K562 (cell line): Measurements from ENCODE around the gene SFXN3. TPM values are rescaled to one million over a fixed set of nuclear protein-coding genes. Genes with fewer than 3 reads are reported as not detected.

Source experiments
- ATAC-seq: fragments of 200-7000 bp; cut with Tn5 transposase; 3 replicates; pipeline ENCODE4 v1.9.1; 2020; ENCODE audit warnings: moderate library complexity
- BruUV-seq: library from RNA; stranded (reverse); fragments of 400-500 nt; replicated peaks from 2 replicates; lab custom pipeline; 2021; lab: Mats Ljungman, UMichigan
- CTCF ChIA-PET: fragments of 300-600 bp; formaldehyde crosslinking; extraction: SDS; loops from one replicate; lab custom pipeline; 2021; ENCODE audit warnings: low intra/inter-chr PET ratio; lab: Yijun Ruan, JAX
- POLR2A ChIA-PET: fragments of 300-600, 350-650 bp; sonication (Branson Sonifier 250); formaldehyde crosslinking; extraction: SDS; loops from one replicate; lab custom pipeline; 2021; ENCODE audit warnings: antibody characterized with exemption, inconsistent platforms; lab: Yijun Ruan, JAX
- DNase-seq, 4 experiments: peaks; one replicate each; pipeline versions ENCODE4 v3.0.0 to v3.0.0-alpha.2; 2011 to 2018; ENCODE audit warnings: low spot score in 3 of 4, mixed read lengths in 3 of 4; ENCODE audit errors: extremely low read depth in 1 of 4
- FAIRE-seq: peaks from 2 replicates; lab custom pipeline; 2011; peaks lifted over from hg19 to GRCh38; lab: Jason Lieb, UNC
- H2AFZ ChIP-seq: 2 replicates; pipeline ENCODE4 v1.6.0; 2011; ENCODE audit warnings: low read depth, low read length, control low read depth, inconsistent platforms
- H3K27ac ChIP-seq: fragments of 200-600 bp; 3 replicates; pipeline ENCODE4 v1.8.0; 2011; ENCODE audit warnings: low read depth, mild to moderate bottlenecking, control low read depth, inconsistent platforms, low read length, moderate library complexity, mixed read lengths; ENCODE audit errors: extremely low read depth
- H3K27me3 ChIP-seq, 2 experiments: fragments of 300-600 bp in 1 of 2; 2 replicates in 1 of 2; 3 replicates in 1 of 2; pipeline versions ENCODE4 v1.6.0 to v1.8.0; 2011; ENCODE audit warnings: inconsistent platforms in 2 of 2, low read length in 2 of 2, mild to moderate bottlenecking in 1 of 2, mixed read lengths in 1 of 2, moderate library complexity in 1 of 2; ENCODE audit not compliant: control insufficient read depth in 2 of 2, insufficient read depth in 2 of 2
- H3K36me3 ChIP-seq: fragments of 300-600 bp; 3 replicates; pipeline ENCODE4 v1.8.0; 2011; ENCODE audit warnings: mild to moderate bottlenecking, low read length, inconsistent platforms; ENCODE audit not compliant: control insufficient read depth, insufficient read depth
- H3K4me1 ChIP-seq, 2 experiments: fragments of 200-600 bp in 1 of 2; replicated peaks in 1 of 2; 2 replicates in 1 of 2; 3 replicates in 1 of 2; pipeline versions ENCODE4 v1.5.1 to v1.8.0; 2011; ENCODE audit warnings: inconsistent platforms in 2 of 2, low read length in 2 of 2, mild to moderate bottlenecking in 1 of 2, mixed read lengths in 1 of 2, moderate library complexity in 1 of 2; ENCODE audit not compliant: control insufficient read depth in 2 of 2, insufficient read depth in 2 of 2
- H3K4me2 ChIP-seq: 2 replicates; pipeline ENCODE4 v1.6.1; 2011; ENCODE audit warnings: low read length, control low read depth, inconsistent platforms, mixed read lengths; ENCODE audit not compliant: insufficient read depth
- H3K4me3 ChIP-seq: fragments of 200-600 bp; sonication (generic), shearing (Covaris generic); 2 replicates; pipeline ENCODE4 v1.5.1; 2016; ENCODE audit warnings: control low read depth, inconsistent platforms
- H3K79me2 ChIP-seq: fragments of 200-600 bp; 3 replicates; pipeline ENCODE4 v1.8.0; 2011; ENCODE audit warnings: low read length, inconsistent platforms; ENCODE audit not compliant: control insufficient read depth, insufficient read depth
- H3K9ac ChIP-seq, 2 experiments: 2 replicates each; pipeline versions ENCODE4 v1.6.0 to v1.6.1; 2011; ENCODE audit warnings: low read depth in 2 of 2, low read length in 2 of 2, control low read depth in 1 of 2, inconsistent platforms in 1 of 2, mild to moderate bottlenecking in 1 of 2, mixed read lengths in 1 of 2; ENCODE audit not compliant: insufficient read depth in 1 of 2
- H3K9me1 ChIP-seq: one replicate; pipeline ENCODE4 v1.6.0; 2011; ENCODE audit warnings: inconsistent platforms, mild to moderate bottlenecking, low read length, moderate library complexity; ENCODE audit not compliant: control insufficient read depth, insufficient read depth
- H3K9me3 ChIP-seq: replicated peaks from 2 replicates; pipeline ENCODE4 v1.5.1; 2011; ENCODE audit warnings: low read depth, low read length, inconsistent platforms; ENCODE audit not compliant: control insufficient read depth, insufficient read depth
- H4K20me1 ChIP-seq: replicated peaks from 2 replicates; pipeline ENCODE4 v1.6.1; 2011; ENCODE audit warnings: low read length, inconsistent platforms, mixed read lengths; ENCODE audit not compliant: control insufficient read depth, insufficient read depth
- ARID1B ChIP-seq: fragments of 450-650 bp; IDR thresholded peaks from 2 replicates; pipeline ENCODE4 v1.6.1; 2016; ENCODE audit warnings: antibody characterized with exemption, mild to moderate bottlenecking, inconsistent platforms
- ATF3 ChIP-seq, 2 experiments: fragments of 450-650 bp in 1 of 2; sonication (generic) in 1 of 2; formaldehyde crosslinking in 1 of 2; IDR thresholded peaks in 1 of 2; conservative IDR thresholded peaks in 1 of 2; 2 replicates each; pipeline versions ENCODE4 v1.6.1 to v1.8.1; 2016 to 2023; ENCODE audit warnings: mild to moderate bottlenecking in 2 of 2, moderate library complexity in 2 of 2, inconsistent platforms in 1 of 2, missing genetic modification reagents in 1 of 2
- XRCC4 ChIP-seq: IDR thresholded peaks from one replicate; pipeline ENCODE4 v1.6.1; 2011; ENCODE audit not compliant: insufficient read depth, insufficient read length; ENCODE audit errors: extremely low read depth
- WGBS: fragments of 100-300 bp; shearing (Covaris generic); methylation state at CpG from one replicate; pipeline ENCODE4 v1.1.6; 2016; ENCODE audit warnings: low coverage, mixed read lengths; ENCODE audit not compliant: insufficient coverage; ENCODE audit errors: missing lambda C conversion rate; 5-methylcytosine and 5-hydroxymethylcytosine counted together
- in situ Hi-C: fragments of 300-500 bp; cut with MboI; formaldehyde crosslinking; loops from 4 replicates; pipeline ENCODE4 v1.15.0; 2018; ENCODE audit warnings: inconsistent platforms, mixed read lengths
- intact Hi-C: fragments of 100-400 bp; cut with micrococcal nuclease; formaldehyde crosslinking; loops from 2 replicates; pipeline ENCODE4 v1.14.2; 2022
- polyA plus RNA-seq, 8 experiments: library from polyadenylated mRNA; depleted of rRNA in 4 of 8; stranded (reverse) in 5 of 8; unstranded in 3 of 8; fragments of >200 nt; fragmentation: Nextera tagmentation in 2 of 8; fragmentation: Illumina TruSeq in 1 of 8; extraction: Ambion mirVana in 2 of 8; extraction: Trizol in 1 of 8; gene quantifications; 2 replicates each; pipeline versions ENCODE4 v1.2.1 to v1.2.3, GENCODE V29; 2011 to 2014; ENCODE audit warnings: inconsistent platforms in 1 of 8, missing spikeins in 1 of 8
- total RNA-seq, 7 experiments: library from RNA; depleted of rRNA in 6 of 7; stranded (reverse); fragments of >200 nt in 6 of 7; fragmentation: Illumina TruSeq in 2 of 7; extraction: Trizol in 2 of 7; gene quantifications; 2 replicates each; pipeline versions ENCODE4 v1.2.1 to v1.2.3, GENCODE V29; 2011 to 2021; ENCODE audit warnings: low replicate concordance in 1 of 7

The SFXN3 gene
- total and polyA plus RNA-seq, 9 of the 15 experiments (the other 6 are each of a cell fraction or from before 2014, with no cell fraction given) = 0.24 to 4.6 (median 0.86) TPM

DNA sequence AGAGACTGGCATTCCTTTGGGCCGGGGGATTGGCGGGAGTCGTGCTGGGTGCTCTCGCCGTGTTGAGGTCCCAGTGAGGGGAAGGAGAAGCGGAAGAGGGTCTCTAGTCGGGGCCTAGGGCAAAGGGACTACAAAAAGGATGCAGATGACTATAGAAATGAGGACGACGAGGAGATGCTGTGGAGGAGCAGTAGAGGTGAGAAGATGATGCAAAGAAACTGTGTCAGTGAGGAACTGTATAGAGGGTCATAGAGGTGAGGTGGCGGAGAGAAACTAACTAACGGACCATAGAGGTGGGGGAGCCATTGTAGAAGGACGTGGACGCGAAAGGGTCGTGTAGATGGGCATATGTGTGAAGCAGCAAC is 43.4 kb upstream of the SFXN3 start (continued):
- TF ChIP-seq ARID1B = 0 out of 2 replicates have a peak, but pooled peaks have one; percentile 6

DNA sequence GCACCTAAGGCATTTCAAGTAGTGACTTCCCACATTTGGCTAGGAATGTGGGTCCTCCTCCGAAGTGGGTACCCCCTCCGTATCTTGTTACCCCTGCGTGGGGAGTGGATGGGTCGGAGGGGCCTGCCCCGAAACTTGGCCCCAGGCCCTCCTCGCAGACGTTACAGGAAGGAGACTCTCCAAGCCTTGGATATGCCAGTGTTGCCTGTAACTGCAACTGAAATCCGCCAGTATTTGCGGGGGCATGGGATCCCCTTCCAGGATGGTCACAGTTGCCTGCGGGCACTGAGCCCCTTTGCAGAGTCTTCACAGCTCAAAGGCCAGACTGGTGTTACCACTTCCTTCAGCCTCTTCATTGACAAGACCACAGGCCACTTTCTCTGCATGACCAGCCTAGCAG is 42.9 kb upstream of the SFXN3 start:
- Histone ChIP-seq H3K36me3 (peaks cover 57% of the 10 kb centered on the region; the same call in 2 of the 3 replicates), H3K27ac (peak overlapping the region; percentile 87)

More for the DNA sequence above, 42.9 kb upstream of the SFXN3 start:
- Histone ChIP-seq H3K4me3 (peak overlapping the region; percentile 95), H3K9me1 (no peaks in the 10 kb centered on the region), H4K20me1 (peaks cover 6% of the 10 kb centered on the region; the same call in 1 of the 2 replicates), H3K9me3 (no peaks in the 10 kb centered on the region), H3K4me2 (peak overlapping the region; percentile 97), H3K9ac (peak overlapping the region; percentile 95 to 99), H2AFZ (no peak overlapping the region), H3K27me3 (no peaks in the 10 kb centered on the region), H3K79me2 (peaks cover 59% of the 10 kb centered on the region), H3K4me1 (peaks cover 16 to 21% of the 10 kb centered on the region in 2 experiments; a peak in 4 of 5 replicates)
- ChIA-PET POLR2A (interaction anchor here (1.3 kb wide), 1 partner anchor 10 kb away, joined by 4 read pairs; no protein-coding TSS in a partner anchor), CTCF (no interaction called here)
- in situ Hi-C loops = loop anchor here (25.0 kb wide), 1 partner anchor 1049 kb away; no protein-coding TSS in a partner anchor
- intact Hi-C loops = no loop called here
- FAIRE-seq (peak; percentile 56), DNase-seq (no peak), ATAC-seq (no peak)
- 15% methylated on average over 7 of the region's 10 CpGs for WGBS
- no TSS peak for BruUV-seq
- TF ChIP-seq XRCC4 = no peak
- TF ChIP-seq ATF3 (IDR thresholded peaks at IDR 0.05) = no peak
- TF ChIP-seq ATF3 (CRISPR knock-in tag; conservative IDR thresholded peaks at IDR 0.05) = no peak
